Measurements from ENCODE around the gene ERI3.

Gene ERI3

GRCh38 chr1:44302541-44302940 is 52.5 kb downstream of the ERI3 start:
- Histone ChIP-seq H3K4me3 (replicated peaks; ENCODE audit: insufficient read depth, low read length) (no peak overlapping the region), H3K27ac (replicated peaks) (no peak overlapping the region), H3K27me3 (ENCODE audit: insufficient read depth, poor library complexity, severe bottlenecking) (no peaks in the 10 kb centered on the region)
- no peak for DNase-seq (ENCODE audit: low read depth in 1 of 2, low spot score in 1 of 2)
- TF ChIP-seq GABPA (IDR thresholded peaks at IDR 0.05; ENCODE audit: low read depth) (no peak), REST (IDR thresholded peaks at IDR 0.05; ENCODE audit: insufficient replicate concordance, low read depth) (no peak), CTCF (IDR thresholded peaks at IDR 0.05; ENCODE audit: insufficient read depth, low read length) (no peak), POLR2AphosphoS5 (IDR thresholded peaks at IDR 0.05; ENCODE audit: low read depth) (no peak), SPI1 (IDR thresholded peaks at IDR 0.05; ENCODE audit: borderline replicate concordance, low read depth) (no peak)

- Histone ChIP-seq H3K4me3 (replicated peaks; ENCODE audit: insufficient read depth, low read length) (no peak overlapping the region), H3K27ac (replicated peaks) (no peak overlapping the region), H3K27me3 (ENCODE audit: insufficient read depth, poor library complexity, severe bottlenecking) (no peaks in the 10 kb centered on the region)
- DNase-seq (ENCODE audit: low read depth in 1 of 2, low spot score in 1 of 2), result no peak
- TF ChIP-seq GABPA (IDR thresholded peaks at IDR 0.05; ENCODE audit: low read depth) (no peak), REST (IDR thresholded peaks at IDR 0.05; ENCODE audit: insufficient replicate concordance, low read depth) (no peak), SPI1 (IDR thresholded peaks at IDR 0.05; ENCODE audit: borderline replicate concordance, low read depth) (no peak), POLR2AphosphoS5 (IDR thresholded peaks at IDR 0.05; ENCODE audit: low read depth) (no peak), CTCF (IDR thresholded peaks at IDR 0.05; ENCODE audit: insufficient read depth, low read length) (no peak)
These were observed 53.6 kb downstream of the ERI3 start for GRCh38 chr1:44301442-44301841.

- TF ChIP-seq REST (IDR thresholded peaks at IDR 0.05; ENCODE audit: insufficient replicate concordance, low read depth), result no peak
- no peak for TF ChIP-seq POLR2AphosphoS5 (IDR thresholded peaks at IDR 0.05; ENCODE audit: low read depth)
- no peak for TF ChIP-seq GABPA (IDR thresholded peaks at IDR 0.05; ENCODE audit: low read depth)
- TF ChIP-seq CTCF (IDR thresholded peaks at IDR 0.05; ENCODE audit: insufficient read depth, low read length), result no peak
- no peak for TF ChIP-seq SPI1 (IDR thresholded peaks at IDR 0.05; ENCODE audit: borderline replicate concordance, low read depth)
- H3K4me3 ChIP-seq (replicated peaks; ENCODE audit: insufficient read depth, low read length), result no peak overlapping the region
- no peaks in the 10 kb centered on the region for H3K27me3 ChIP-seq (ENCODE audit: insufficient read depth, poor library complexity, severe bottlenecking)
- H3K27ac ChIP-seq (replicated peaks), result no peak overlapping the region
- DNase-seq (ENCODE audit: low read depth in 1 of 2, low spot score in 1 of 2), result no peak
These were observed 54.2 kb downstream of the ERI3 start for GRCh38 chr1:44300852-44301251.
